Progenitor cell of endocrine pancreas (in vitro differentiated cells): ENCODE results near the gene SLC39A9. TPM values are rescaled to one million over a fixed set of nuclear protein-coding genes. Genes with fewer than 3 reads are reported as not detected.
"Not testable (repeated sequence)": the region's sequence is repeated elsewhere in the genome, so short reads cannot be mapped to it uniquely, and the experiment has no call there.

Experiments
- DNase-seq: peaks from one replicate; pipeline ENCODE4 v3.0.0; 2021; ENCODE audit warnings: low spot score; ENCODE audit not compliant: unreplicated experiment
- H3K27ac Mint-ChIP-seq: 2 replicates; pipeline ENCODE4 v1.8.0; 2021; ENCODE audit warnings: mild to moderate bottlenecking, moderate library complexity, mixed read lengths
- H3K27me3 Mint-ChIP-seq: 2 replicates; pipeline ENCODE4 v1.8.0; 2021; ENCODE audit warnings: mixed read lengths
- H3K36me3 Mint-ChIP-seq: 2 replicates; pipeline ENCODE4 v1.8.0; 2022; ENCODE audit warnings: mixed read lengths; ENCODE audit not compliant: insufficient read depth
- H3K4me1 Mint-ChIP-seq: 2 replicates; pipeline ENCODE4 v1.8.0; 2021; ENCODE audit warnings: low read depth, mixed read lengths
- H3K4me3 Mint-ChIP-seq: 2 replicates; pipeline ENCODE4 v1.8.0; 2021; ENCODE audit warnings: low read depth, mild to moderate bottlenecking, moderate library complexity, mixed read lengths
- H3K9me3 Mint-ChIP-seq: 2 replicates; pipeline ENCODE4 v1.8.0; 2021; ENCODE audit warnings: low read depth, mixed read lengths
- total RNA-seq: library from RNA; stranded (reverse); gene quantifications from 2 replicates; pipeline ENCODE4 v1.2.1, GENCODE V29; 2021
- TF ChIP-seq, protein P1 (sequence below): fragments of 200-600 bp; sonication (generic); IDR thresholded peaks from one replicate; pipeline ENCODE4 v1.5.0; 2021; ENCODE audit warnings: antibody characterized with exemption, mild to moderate bottlenecking; ENCODE audit not compliant: unreplicated experiment

SLC39A9 gene
- total RNA-seq, 1 donor from 2014 or later: 62.2 TPM

GRCh38 chr14:69491193-69491592, 92.7 kb downstream of the SLC39A9 start:
- Mint-ChIP-seq H3K36me3 (no peaks in the 10 kb centered on the region), H3K27ac (no peak overlapping the region), H3K9me3 (no peaks in the 10 kb centered on the region), H3K27me3 (peaks cover 39% of the 10 kb centered on the region), H3K4me1 (no peaks in the 10 kb centered on the region), H3K4me3 (no peak overlapping the region)
- no peak for DNase-seq
- TF ChIP-seq, protein P1, sequence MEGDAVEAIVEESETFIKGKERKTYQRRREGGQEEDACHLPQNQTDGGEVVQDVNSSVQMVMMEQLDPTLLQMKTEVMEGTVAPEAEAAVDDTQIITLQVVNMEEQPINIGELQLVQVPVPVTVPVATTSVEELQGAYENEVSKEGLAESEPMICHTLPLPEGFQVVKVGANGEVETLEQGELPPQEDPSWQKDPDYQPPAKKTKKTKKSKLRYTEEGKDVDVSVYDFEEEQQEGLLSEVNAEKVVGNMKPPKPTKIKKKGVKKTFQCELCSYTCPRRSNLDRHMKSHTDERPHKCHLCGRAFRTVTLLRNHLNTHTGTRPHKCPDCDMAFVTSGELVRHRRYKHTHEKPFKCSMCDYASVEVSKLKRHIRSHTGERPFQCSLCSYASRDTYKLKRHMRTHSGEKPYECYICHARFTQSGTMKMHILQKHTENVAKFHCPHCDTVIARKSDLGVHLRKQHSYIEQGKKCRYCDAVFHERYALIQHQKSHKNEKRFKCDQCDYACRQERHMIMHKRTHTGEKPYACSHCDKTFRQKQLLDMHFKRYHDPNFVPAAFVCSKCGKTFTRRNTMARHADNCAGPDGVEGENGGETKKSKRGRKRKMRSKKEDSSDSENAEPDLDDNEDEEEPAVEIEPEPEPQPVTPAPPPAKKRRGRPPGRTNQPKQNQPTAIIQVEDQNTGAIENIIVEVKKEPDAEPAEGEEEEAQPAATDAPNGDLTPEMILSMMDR: no peak

DNA sequence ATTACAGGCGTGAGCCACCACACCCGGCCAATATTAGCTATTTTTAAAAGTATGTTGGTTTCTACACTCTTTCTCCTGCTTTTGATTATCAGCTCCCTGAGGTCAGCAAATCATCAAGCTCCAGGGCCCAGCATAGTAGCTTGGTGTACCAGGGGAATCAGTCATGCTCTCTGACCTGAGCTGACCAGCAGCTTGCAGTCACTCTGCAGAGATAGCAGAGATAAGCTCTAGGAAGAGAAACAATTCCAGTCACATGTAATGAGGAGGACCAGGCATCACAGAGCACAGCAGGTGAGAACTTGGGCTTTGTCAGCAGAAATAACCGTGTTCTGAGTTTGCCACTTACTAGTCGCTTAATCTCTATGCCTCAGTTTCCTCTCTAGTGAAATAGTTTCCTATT, 94.5 kb downstream of the SLC39A9 start:
- DNase-seq: no peak
- Mint-ChIP-seq H3K4me1 (no peaks in the 10 kb centered on the region), H3K27ac (no peak overlapping the region), H3K27me3 (peaks cover 21% of the 10 kb centered on the region), H3K9me3 (no peaks in the 10 kb centered on the region), H3K36me3 (no peaks in the 10 kb centered on the region), H3K4me3 (no peak overlapping the region)
- TF ChIP-seq, protein P1: no peak

DNA sequence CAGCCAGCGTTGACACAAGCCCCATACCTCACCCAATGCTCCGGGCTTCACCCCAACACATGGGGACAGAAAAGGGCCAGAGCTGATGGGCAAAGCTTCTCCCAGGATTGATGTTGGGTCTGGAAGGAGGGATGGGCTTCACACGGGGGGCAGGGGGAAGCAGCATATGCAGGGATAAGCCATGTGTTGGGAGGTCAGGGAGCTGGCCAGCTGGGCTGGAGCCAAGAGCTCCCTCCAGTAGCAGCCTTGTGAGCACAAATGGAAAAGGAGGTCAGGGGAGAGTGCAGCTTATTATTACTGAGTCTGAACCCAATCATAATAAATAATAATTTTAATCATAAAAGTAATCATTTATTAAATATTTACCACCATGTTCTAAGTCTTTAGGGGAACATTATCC, 95.3 kb downstream of the SLC39A9 start:
- no peak overlapping the region for H3K27ac Mint-ChIP-seq
- TF ChIP-seq, protein P1: no peak
- no peaks in the 10 kb centered on the region for H3K4me1 Mint-ChIP-seq
- no peaks in the 10 kb centered on the region for H3K36me3 Mint-ChIP-seq
- no peak overlapping the region for H3K4me3 Mint-ChIP-seq
- H3K27me3 Mint-ChIP-seq: peaks cover 14% of the 10 kb centered on the region
- no peak for DNase-seq
- H3K9me3 Mint-ChIP-seq: no peaks in the 10 kb centered on the region

GRCh38 chr14:69495341-69495921, 96.9 kb downstream of the SLC39A9 start:
- H3K27me3 Mint-ChIP-seq: peaks cover 9% of the 10 kb centered on the region
- TF ChIP-seq, protein P1: no peak
- no peaks in the 10 kb centered on the region for H3K36me3 Mint-ChIP-seq
- no peaks in the 10 kb centered on the region for H3K4me1 Mint-ChIP-seq
- H3K9me3 Mint-ChIP-seq: no peaks in the 10 kb centered on the region
- no peak overlapping the region for H3K4me3 Mint-ChIP-seq
- no peak overlapping the region for H3K27ac Mint-ChIP-seq
- no peak for DNase-seq

- H3K9me3 Mint-ChIP-seq, DNase-seq, H3K4me3 Mint-ChIP-seq, H3K36me3 Mint-ChIP-seq, H3K27ac Mint-ChIP-seq, H3K4me1 Mint-ChIP-seq: not testable (repeated sequence)
- H3K27me3 Mint-ChIP-seq: peaks cover 16% of the 10 kb centered on the region
These were observed 99.4 kb downstream of the SLC39A9 start for GRCh38 chr14:69497866-69498265.

- H3K36me3 Mint-ChIP-seq, DNase-seq, H3K9me3 Mint-ChIP-seq, H3K4me1 Mint-ChIP-seq, H3K4me3 Mint-ChIP-seq: not testable (repeated sequence)
- peak overlapping the region; percentile 80 for H3K27ac Mint-ChIP-seq
- peaks cover 17% of the 10 kb centered on the region for H3K27me3 Mint-ChIP-seq
These were observed 99.8 kb downstream of the SLC39A9 start for GRCh38 chr14:69498286-69498685.
